GM12878 (cell line): Measurements from ENCODE around the gene PPHLN1. TPM values are rescaled to one million over a fixed set of nuclear protein-coding genes. Genes with fewer than 3 reads are reported as not detected.

Source experiments
- ATAC-seq: fragments of 200-7000 bp; cut with Tn5 transposase; 3 replicates; pipeline ENCODE4 v1.9.1; 2020; ENCODE audit warnings: mild to moderate bottlenecking, moderate library complexity
- BruUV-seq: library from RNA; stranded (reverse); fragments of 400-500 nt; replicated peaks from 2 replicates; lab custom pipeline; 2021; lab: Mats Ljungman, UMichigan
- CTCF ChIA-PET: fragments of 300-600 bp; sonication (Branson Sonifier 250); formaldehyde crosslinking; extraction: SDS; loops from one replicate; lab custom pipeline; 2021; ENCODE audit warnings: inconsistent platforms; lab: Yijun Ruan, JAX
- POLR2A ChIA-PET: fragments of 350-600 bp; formaldehyde crosslinking; extraction: SDS; loops from one replicate; lab custom pipeline; 2021; ENCODE audit warnings: inconsistent platforms; lab: Charles Lee
- RAD21 ChIA-PET: fragments of 300-600 bp; sonication (Branson Sonifier 250); formaldehyde crosslinking; loops from one replicate; lab custom pipeline; 2023; ENCODE audit warnings: antibody characterized with exemption; ENCODE audit not compliant: unreplicated experiment; lab: Charles Lee
- SMC1A ChIA-PET: fragments of 300-600 bp; sonication (Branson Sonifier 250); formaldehyde crosslinking; loops from one replicate; lab custom pipeline; 2023; ENCODE audit not compliant: unreplicated experiment, uncharacterized antibody; lab: Charles Lee
- DNase-seq: peaks from one replicate; pipeline ENCODE4 v3.0.0-alpha.2; 2011; ENCODE audit warnings: low read depth, low spot score
- FAIRE-seq: peaks from 3 replicates; lab custom pipeline; 2011; peaks lifted over from hg19 to GRCh38; lab: Jason Lieb, UNC
- H2AFZ ChIP-seq: 2 replicates; pipeline ENCODE4 v1.6.0; 2011; ENCODE audit warnings: low read depth, low read length, control low read depth; ENCODE audit not compliant: control insufficient read depth
- H3K27ac ChIP-seq: 2 replicates; pipeline ENCODE4 v1.5.1; 2011; ENCODE audit warnings: control low read depth; ENCODE audit not compliant: control insufficient read depth, insufficient read depth
- H3K27me3 ChIP-seq, 2 experiments: replicated peaks in 1 of 2; 2 replicates each; pipeline versions ENCODE4 v1.6.0 to v1.6.1; 2011; ENCODE audit warnings: low read length in 1 of 2; ENCODE audit not compliant: control insufficient read depth in 2 of 2, insufficient read depth in 2 of 2
- H3K36me3 ChIP-seq, 2 experiments: 2 replicates each; pipeline ENCODE4 v1.5.1; 2011; ENCODE audit warnings: low read length in 1 of 2; ENCODE audit not compliant: control insufficient read depth in 2 of 2, insufficient read depth in 2 of 2
- H3K4me1 ChIP-seq: 2 replicates; pipeline ENCODE4 v1.6.1; 2011; ENCODE audit warnings: mild to moderate bottlenecking, low read length, moderate library complexity, mixed read lengths; ENCODE audit not compliant: control insufficient read depth, insufficient read depth
- H3K4me2 ChIP-seq: 2 replicates; pipeline ENCODE4 v1.6.0; 2011; ENCODE audit warnings: control low read depth; ENCODE audit not compliant: control insufficient read depth, insufficient read depth
- H3K4me3 ChIP-seq: fragments of 200-600 bp; sonication (generic); 2 replicates; pipeline ENCODE4 v1.5.1; 2016
- H3K79me2 ChIP-seq: 2 replicates; pipeline ENCODE4 v1.6.0; 2011; ENCODE audit warnings: low read length; ENCODE audit not compliant: control insufficient read depth, insufficient read depth
- H3K9ac ChIP-seq: 2 replicates; pipeline ENCODE4 v1.8.0; 2011; ENCODE audit warnings: low read length, control low read depth, mixed read lengths; ENCODE audit not compliant: control insufficient read depth, insufficient read depth
- H3K9me3 ChIP-seq: replicated peaks from 3 replicates; pipeline ENCODE4 v1.5.1; 2011; ENCODE audit warnings: mild to moderate bottlenecking, low read length; ENCODE audit not compliant: control insufficient read depth, insufficient read depth
- H4K20me1 ChIP-seq: 2 replicates; pipeline ENCODE4 v1.6.0; 2011; ENCODE audit not compliant: control insufficient read depth, insufficient read depth
- CBX5 ChIP-seq: sonication (generic); IDR thresholded peaks from 2 replicates; pipeline ENCODE4 v1.6.1; 2016; ENCODE audit warnings: low read depth, moderate library complexity, mild to moderate bottlenecking, inconsistent platforms
- DPF2 ChIP-seq: fragments of 450-650 bp; IDR thresholded peaks from 2 replicates; pipeline ENCODE4 v1.6.1; 2017; ENCODE audit warnings: mild to moderate bottlenecking
- EGR1 ChIP-seq, 2 experiments: IDR thresholded peaks; 1 replicate in 1 of 2; 2 replicates in 1 of 2; pipeline ENCODE4 v1.6.1; 2011 to 2012; ENCODE audit warnings: low read depth in 2 of 2, low read length in 2 of 2, borderline replicate concordance in 1 of 2, mild to moderate bottlenecking in 1 of 2, moderate library complexity in 1 of 2
- EZH2 ChIP-seq: IDR thresholded peaks from 2 replicates; pipeline ENCODE4 v1.6.1; 2012; ENCODE audit warnings: low read depth, mild to moderate bottlenecking, control low read depth, inconsistent platforms, low read length, borderline replicate concordance; ENCODE audit not compliant: control insufficient read depth
- FOS ChIP-seq: IDR thresholded peaks from 3 replicates; pipeline ENCODE4 v1.6.1; 2011; ENCODE audit warnings: borderline replicate concordance; ENCODE audit not compliant: insufficient read length; ENCODE audit errors: extremely low read depth
- KAT2A ChIP-seq: conservative IDR thresholded peaks from 2 replicates; pipeline ENCODE4 v1.6.1; 2011; ENCODE audit warnings: low read depth, low read length; ENCODE audit not compliant: control insufficient read depth
- MAX ChIP-seq: IDR thresholded peaks from 2 replicates; pipeline ENCODE4 v1.6.1; 2012; ENCODE audit warnings: low read depth, low read length, improper control_type of control experiment
- MTA3 ChIP-seq: IDR thresholded peaks from 2 replicates; pipeline ENCODE4 v1.6.1; 2012; ENCODE audit warnings: low read length, inconsistent platforms, borderline replicate concordance
- NR2F1 ChIP-seq: fragments of 450-650 bp; conservative IDR thresholded peaks from 2 replicates; pipeline ENCODE4 v1.6.1; 2017; ENCODE audit warnings: mild to moderate bottlenecking
- PAX5 ChIP-seq: IDR thresholded peaks from 2 replicates; pipeline ENCODE4 v1.6.1; 2011; ENCODE audit warnings: low read depth, low read length, borderline replicate concordance
- PAX8 ChIP-seq: fragments of 450-650 bp; IDR thresholded peaks from 2 replicates; pipeline ENCODE4 v1.6.1; 2017; ENCODE audit warnings: mild to moderate bottlenecking, moderate library complexity
- RAD51 ChIP-seq: fragments of 450-650 bp; IDR thresholded peaks from 2 replicates; pipeline ENCODE4 v1.6.1; 2016; ENCODE audit warnings: moderate library complexity, mild to moderate bottlenecking, inconsistent platforms
- RELA ChIP-seq: fragments of 450-650 bp; IDR thresholded peaks from 2 replicates; pipeline ENCODE4 v1.8.0; 2014; ENCODE audit warnings: borderline replicate concordance; ENCODE audit not compliant: partially characterized antibody
- RFX5 ChIP-seq: IDR thresholded peaks from 2 replicates; pipeline ENCODE4 v1.6.1; 2011; ENCODE audit warnings: low read depth, low read length, improper control_type of control experiment
- SKIL ChIP-seq: fragments of 450-650 bp; IDR thresholded peaks from 2 replicates; pipeline ENCODE4 v1.6.1; 2017; ENCODE audit warnings: mild to moderate bottlenecking, low read depth, inconsistent platforms; ENCODE audit not compliant: poor library complexity, severe bottlenecking
- SMAD5 ChIP-seq: IDR thresholded peaks from 2 replicates; pipeline ENCODE4 v1.6.1; 2016; ENCODE audit warnings: antibody characterized with exemption, low read depth
- STAT1 ChIP-seq: fragments of 450-650 bp; conservative IDR thresholded peaks from 2 replicates; pipeline ENCODE4 v1.6.1; 2014; ENCODE audit warnings: antibody characterized with exemption, mild to moderate bottlenecking
- YBX1 ChIP-seq: fragments of 450-650 bp; IDR thresholded peaks from 2 replicates; pipeline ENCODE4 v1.6.1; 2016; ENCODE audit warnings: antibody characterized with exemption
- WGBS: methylation state at CpG from one replicate; pipeline ENCODE4 v1.1.6; 2016; ENCODE audit warnings: low lambda C conversion rate; ENCODE audit not compliant: insufficient replicate concordance, insufficient coverage; ENCODE audit errors: missing lambda C conversion rate; 5-methylcytosine and 5-hydroxymethylcytosine counted together
- in situ Hi-C: fragments of 300-500 bp; cut with MboI; formaldehyde crosslinking; loops from 9 replicates; pipeline ENCODE4 v1.14.3; 2018; ENCODE audit warnings: mixed read lengths
- intact Hi-C: fragments of 100-400 bp; cut with micrococcal nuclease; formaldehyde crosslinking; loops from one replicate; pipeline ENCODE4 v1.14.2; 2022; ENCODE audit not compliant: unreplicated experiment
- polyA plus RNA-seq, 11 experiments: library from polyadenylated mRNA; depleted of rRNA in 4 of 11; unstranded in 6 of 11; stranded (reverse) in 5 of 11; fragments of >200 nt; fragmentation: Nextera tagmentation in 4 of 11; fragmentation: Illumina TruSeq in 1 of 11; extraction: Ambion mirVana in 4 of 11; extraction: Trizol in 1 of 11; gene quantifications; 1 replicate in 1 of 11; 2 replicates in 10 of 11; pipeline versions ENCODE4 v1.2.1 to v1.2.3, GENCODE V29; 2011 to 2016; ENCODE audit warnings: inconsistent platforms in 2 of 11, missing spikeins in 2 of 11, low read depth in 1 of 11
- total RNA-seq, 4 experiments: library from RNA; depleted of rRNA in 3 of 4; stranded (reverse); fragments of >200 nt in 3 of 4; fragmentation: Illumina TruSeq in 1 of 4; extraction: Trizol in 1 of 4; gene quantifications; 2 replicates each; pipeline versions ENCODE4 v1.2.1 to v1.2.3, GENCODE V29; 2013 to 2021

PPHLN1 gene
- total and polyA plus RNA-seq, 10 of the 15 experiments (the other 5 are each of a cell fraction or from before 2014, with no cell fraction given) = 73.6 to 117 (median 92.1) TPM

- TF ChIP-seq MAX = no peak
- no peak for TF ChIP-seq NR2F1
- TF ChIP-seq, all 136 proteins: peak for 0
Observed at GRCh38 chr12:42459336-42459847, 133.4 kb downstream of the PPHLN1 start (continued).

GRCh38 chr12:42462486-42462885, 136.5 kb downstream of the PPHLN1 start:
- no peak overlapping the region for H3K27ac ChIP-seq

More at GRCh38 chr12:42462486-42462885, 136.5 kb downstream of the PPHLN1 start:
- Histone ChIP-seq H3K36me3 (no peaks in the 10 kb centered on the region; a peak in 1 of 4 replicates), H3K27me3 (no peaks in the 10 kb centered on the region), H3K4me1 (no peaks in the 10 kb centered on the region), H3K79me2 (no peaks in the 10 kb centered on the region), H3K4me2 (no peak overlapping the region), H3K9ac (no peak overlapping the region), H3K4me3 (no peak overlapping the region), H3K9me3 (no peaks in the 10 kb centered on the region), H4K20me1 (no peaks in the 10 kb centered on the region), H2AFZ (no peak overlapping the region)
- BruUV-seq = no TSS peak
- DNase-seq (no peak), ATAC-seq (no peak), FAIRE-seq (no peak)
- WGBS = 94% methylated on average over 3 of the region's 3 CpGs
- TF ChIP-seq RAD51 (no peak), DPF2 (no peak), KAT2A (no peak), SMAD5 (no peak), SKIL (no peak), FOS (no peak), PAX5 (no peak), PAX8 (no peak), STAT1 (no peak), YBX1 (no peak), MTA3 (no peak), RELA (no peak), RFX5 (no peak), EZH2 (no peak), CBX5 (no peak), EGR1 (IDR thresholded peaks at IDR 0.05; ENCODE audit: borderline replicate concordance in 1 of 2, low read depth in 2 of 2, low read length in 2 of 2) (no peak)
- intact Hi-C loops (loop anchor here (10.0 kb wide), 1 partner anchor 318 kb away; the partner anchor contains the start of gene GXYLT1), in situ Hi-C loops (no loop called here)
- ChIA-PET CTCF (interaction anchor here (0.7 to 1.7 kb wide), 4 partner anchors 15 to 90 kb away, joined by 3 to 6 read pairs (median 4); no protein-coding TSS in a partner anchor), POLR2A (no interaction called here), SMC1A (interaction anchor here (0.8 to 1.7 kb wide), 3 partner anchors 9 to 84 kb away, joined by 3 to 4 read pairs (median 3); no protein-coding TSS in a partner anchor), RAD21 (interaction anchor here (1.5 kb wide), 1 partner anchor 21 kb away, joined by 3 read pairs; no protein-coding TSS in a partner anchor)
